ENCODE results near the gene CAPN14. TPM values are rescaled to one million over a fixed set of nuclear protein-coding genes. Genes with fewer than 3 reads are reported as not detected.
A peak's percentile ranks its signal among the peaks of the same experiment; 100 is the strongest.

The CAPN14 gene
- total and polyA plus RNA-seq, 4 donors: 0.05 to 0.08 TPM; not detected in 2

GRCh38 chr2:31266804-31267203 lies 49.5 kb upstream of the CAPN14 start (continued):
- TF ChIP-seq CTCF (IDR thresholded peaks at IDR 0.05; ENCODE audit: low read depth, low read length, missing input control): no peak
- TF ChIP-seq HNF4G (IDR thresholded peaks at IDR 0.05): no peak
- no peak for TF ChIP-seq TAF1 (conservative IDR thresholded peaks at IDR 0.05)

GRCh38 chr2:31265234-31265633 lies 47.9 kb upstream of the CAPN14 start:
- WGBS: 90% methylated on average over 6 of the region's 6 CpGs
- no peak for TF ChIP-seq JUND (IDR thresholded peaks at IDR 0.05)
- no peak for TF ChIP-seq SP1 (IDR thresholded peaks at IDR 0.05)
- no peak for TF ChIP-seq ZBTB33 (IDR thresholded peaks at IDR 0.05)
- TF ChIP-seq RXRA (IDR thresholded peaks at IDR 0.05): no peak
- no peak for TF ChIP-seq TAF1 (conservative IDR thresholded peaks at IDR 0.05)
- TF ChIP-seq MAX (IDR thresholded peaks at IDR 0.05): no peak
- TF ChIP-seq FOXA1 (IDR thresholded peaks at IDR 0.05): no peak
- TF ChIP-seq HNF4A (conservative IDR thresholded peaks at IDR 0.05): no peak
- no peak for TF ChIP-seq ATF3 (IDR thresholded peaks at IDR 0.05)
- no peak for TF ChIP-seq CTCF (IDR thresholded peaks at IDR 0.05; ENCODE audit: low read depth, low read length, missing input control)
- no peak for TF ChIP-seq GABPA (IDR thresholded peaks at IDR 0.05 in 1 of 2, conservative IDR thresholded peaks at IDR 0.05 in 1 of 2)

GRCh38 chr2:31263636-31264190 lies 46.4 kb upstream of the CAPN14 start:
- Histone ChIP-seq H3K27ac (ENCODE audit: low read depth in 1 of 2, low read length in 2 of 2) (no peak overlapping the region), H3K36me3 (ENCODE audit: control insufficient read depth in 4 of 4, insufficient read depth in 3 of 4, low read depth in 1 of 4, low read length in 3 of 4) (no peaks in the 10 kb centered on the region)
- 90% methylated on average over 3 of the region's 3 CpGs for WGBS

More at GRCh38 chr2:31265234-31265633, 47.9 kb upstream of the CAPN14 start:
- Histone ChIP-seq H3K36me3 (ENCODE audit: control insufficient read depth in 4 of 4, insufficient read depth in 3 of 4, low read depth in 1 of 4, low read length in 3 of 4) (no peaks in the 10 kb centered on the region), H3K4me1 (ENCODE audit: control insufficient read depth in 4 of 4, insufficient read depth in 4 of 4, low read length in 3 of 4) (no peaks in the 10 kb centered on the region), H3K27me3 (ENCODE audit: control insufficient read depth in 4 of 4, insufficient read depth in 4 of 4, low read length in 3 of 4) (no peaks in the 10 kb centered on the region), H3K4me3 (ENCODE audit: low read depth in 1 of 3, low read length in 3 of 3) (no peak overlapping the region), H3K9me3 (ENCODE audit: control insufficient read depth in 4 of 4, low read length in 3 of 4) (no peaks in the 10 kb centered on the region), H3K27ac (ENCODE audit: low read depth in 1 of 2, low read length in 2 of 2) (no peak overlapping the region), H3K9ac (ENCODE audit: low read depth in 1 of 2, low read length in 2 of 2) (no peak overlapping the region)
- DNase-seq (ENCODE audit: low spot score): no peak

More at GRCh38 chr2:31263636-31264190, 46.4 kb upstream of the CAPN14 start:
- Histone ChIP-seq H3K27me3 (ENCODE audit: control insufficient read depth in 4 of 4, insufficient read depth in 4 of 4, low read length in 3 of 4) (no peaks in the 10 kb centered on the region), H3K9ac (ENCODE audit: low read depth in 1 of 2, low read length in 2 of 2) (no peak overlapping the region), H3K4me3 (ENCODE audit: low read depth in 1 of 3, low read length in 3 of 3) (no peak overlapping the region), H3K9me3 (ENCODE audit: control insufficient read depth in 4 of 4, low read length in 3 of 4) (no peaks in the 10 kb centered on the region), H3K4me1 (ENCODE audit: control insufficient read depth in 4 of 4, insufficient read depth in 4 of 4, low read length in 3 of 4) (no peaks in the 10 kb centered on the region)
- no peak for DNase-seq (ENCODE audit: low spot score)
- TF ChIP-seq YY1 (IDR thresholded peaks at IDR 0.05): no peak
- TF ChIP-seq RAD21 (IDR thresholded peaks at IDR 0.05): peak in 1 of 2 donors; percentile 22
- TF ChIP-seq ATF3 (IDR thresholded peaks at IDR 0.05): no peak
- TF ChIP-seq NR2F2 (IDR thresholded peaks at IDR 0.05): no peak

All from liver (tissue), 9 donors.